Endodermal cell (in vitro differentiated cells): ENCODE results near the gene PLEKHO1. TPM values are rescaled to one million over a fixed set of nuclear protein-coding genes. Genes with fewer than 3 reads are reported as not detected.

Experiments
- DNase-seq: peaks from one replicate; pipeline ENCODE4 v3.0.0-alpha.2; 2017
- H3K27ac ChIP-seq: 2 replicates; pipeline ENCODE4 v1.5.1; 2013; ENCODE audit warnings: mild to moderate bottlenecking, low read depth, low read length, moderate library complexity
- H3K27me3 ChIP-seq: 2 replicates; pipeline ENCODE4 v1.6.1; 2013; ENCODE audit warnings: mild to moderate bottlenecking, low read length, moderate library complexity; ENCODE audit not compliant: insufficient read depth, control insufficient read depth, poor library complexity, severe bottlenecking
- H3K36me3 ChIP-seq: 2 replicates; pipeline ENCODE4 v1.7.0; 2013; ENCODE audit warnings: mild to moderate bottlenecking, low read length, moderate library complexity; ENCODE audit not compliant: control insufficient read depth, insufficient read depth
- H3K4me1 ChIP-seq: one replicate; pipeline ENCODE4 v1.7.0; 2013; ENCODE audit warnings: low read length; ENCODE audit not compliant: control insufficient read depth, insufficient read depth
- H3K4me3 ChIP-seq: 2 replicates; pipeline ENCODE4 v1.5.1; 2013; ENCODE audit warnings: mild to moderate bottlenecking, low read length, moderate library complexity
- H3K9ac ChIP-seq: 2 replicates; pipeline ENCODE4 v1.6.1; 2013; ENCODE audit warnings: mild to moderate bottlenecking, low read length, moderate library complexity; ENCODE audit not compliant: poor library complexity, severe bottlenecking; ENCODE audit errors: extremely low read depth
- H3K9me3 ChIP-seq: 2 replicates; pipeline ENCODE4 v1.6.1; 2013; ENCODE audit warnings: mild to moderate bottlenecking, low read length, moderate library complexity; ENCODE audit not compliant: control insufficient read depth
- H3K27ac Mint-ChIP-seq: 2 replicates; pipeline ENCODE4 v1.8.0; 2020; ENCODE audit warnings: mixed read lengths
- H3K27me3 Mint-ChIP-seq: 2 replicates; pipeline ENCODE4 v1.8.0; 2021; ENCODE audit warnings: mild to moderate bottlenecking, mixed read lengths; ENCODE audit not compliant: insufficient read depth
- H3K36me3 Mint-ChIP-seq: 2 replicates; pipeline ENCODE4 v1.8.0; 2020; ENCODE audit warnings: low read depth, mixed read lengths
- H3K4me1 Mint-ChIP-seq: 2 replicates; pipeline ENCODE4 v1.8.0; 2020; ENCODE audit warnings: mixed read lengths
- H3K4me3 Mint-ChIP-seq: 2 replicates; pipeline ENCODE4 v1.8.0; 2020; ENCODE audit warnings: mild to moderate bottlenecking, moderate library complexity, mixed read lengths
- H3K9me3 Mint-ChIP-seq: 2 replicates; pipeline ENCODE4 v1.8.0; 2020; ENCODE audit warnings: mild to moderate bottlenecking, mixed read lengths
- WGBS, 2 experiments: methylation state at CpG; one replicate each; pipeline versions ENCODE4 v1.1.5 to v1.1.7; 2013; ENCODE audit warnings: missing lambda C conversion rate in 2 of 2, mixed read lengths in 1 of 2; ENCODE audit not compliant: insufficient coverage in 1 of 2, insufficient read length in 1 of 2; 5-methylcytosine and 5-hydroxymethylcytosine counted together
- total RNA-seq, 2 donors: library from RNA; stranded (reverse); fragmentation: NEBNext Ultra II Directional in 1 of 2; extraction: Animal tissue kit (Norgen Biotek cat#: 25700) in 1 of 2; gene quantifications; 2 replicates in 1 of 2; 3 replicates in 1 of 2; pipeline ENCODE4 v1.2.1, GENCODE V29; 2021
- TF ChIP-seq, protein P1 (sequence below): fragments of 200-600 bp; sonication (generic); conservative IDR thresholded peaks from 2 replicates; pipeline ENCODE4 v1.5.0; 2021; ENCODE audit warnings: antibody characterized with exemption, mild to moderate bottlenecking

The PLEKHO1 gene
- total RNA-seq, 2 donors from 2014 or later: 42.9 to 46.0 TPM

DNA sequence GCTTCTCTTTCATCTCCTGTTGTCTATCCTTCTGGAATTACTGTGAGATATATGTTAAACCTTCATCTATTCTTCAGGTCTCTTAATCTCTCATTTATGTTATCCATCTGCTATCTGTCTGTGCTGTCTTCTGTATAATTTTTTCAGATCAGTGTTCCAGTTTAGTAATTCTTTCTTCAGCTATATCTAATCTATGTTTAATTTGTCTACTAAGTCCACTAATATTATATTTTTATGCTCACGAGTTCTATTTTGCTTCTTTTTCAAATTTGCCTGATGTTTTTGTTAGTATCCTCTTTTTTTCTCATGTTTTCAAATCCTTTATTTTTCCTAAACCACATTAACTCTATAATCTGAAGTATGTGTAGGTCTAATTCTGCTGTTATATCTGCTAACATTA is 34.6 kb upstream of the PLEKHO1 start:
- Mint-ChIP-seq H3K27ac (no peak overlapping the region), H3K9me3 (peaks cover 25% of the 10 kb centered on the region), H3K4me1 (no peaks in the 10 kb centered on the region), H3K27me3 (no peaks in the 10 kb centered on the region), H3K4me3 (no peak overlapping the region), H3K36me3 (peaks cover 42% of the 10 kb centered on the region)
- Histone ChIP-seq H3K27me3 (no peaks in the 10 kb centered on the region), H3K36me3 (peaks cover 20% of the 10 kb centered on the region), H3K4me3 (no peak overlapping the region), H3K9me3 (peaks cover 20% of the 10 kb centered on the region), H3K27ac (no peak overlapping the region), H3K4me1 (no peaks in the 10 kb centered on the region), H3K9ac (no peak overlapping the region)
- WGBS, 2 experiments: 88% methylated on average over 1 of the region's 1 CpG; no CpG with 5 or more reads in 1 of the 2 experiments
- TF ChIP-seq, protein P1, sequence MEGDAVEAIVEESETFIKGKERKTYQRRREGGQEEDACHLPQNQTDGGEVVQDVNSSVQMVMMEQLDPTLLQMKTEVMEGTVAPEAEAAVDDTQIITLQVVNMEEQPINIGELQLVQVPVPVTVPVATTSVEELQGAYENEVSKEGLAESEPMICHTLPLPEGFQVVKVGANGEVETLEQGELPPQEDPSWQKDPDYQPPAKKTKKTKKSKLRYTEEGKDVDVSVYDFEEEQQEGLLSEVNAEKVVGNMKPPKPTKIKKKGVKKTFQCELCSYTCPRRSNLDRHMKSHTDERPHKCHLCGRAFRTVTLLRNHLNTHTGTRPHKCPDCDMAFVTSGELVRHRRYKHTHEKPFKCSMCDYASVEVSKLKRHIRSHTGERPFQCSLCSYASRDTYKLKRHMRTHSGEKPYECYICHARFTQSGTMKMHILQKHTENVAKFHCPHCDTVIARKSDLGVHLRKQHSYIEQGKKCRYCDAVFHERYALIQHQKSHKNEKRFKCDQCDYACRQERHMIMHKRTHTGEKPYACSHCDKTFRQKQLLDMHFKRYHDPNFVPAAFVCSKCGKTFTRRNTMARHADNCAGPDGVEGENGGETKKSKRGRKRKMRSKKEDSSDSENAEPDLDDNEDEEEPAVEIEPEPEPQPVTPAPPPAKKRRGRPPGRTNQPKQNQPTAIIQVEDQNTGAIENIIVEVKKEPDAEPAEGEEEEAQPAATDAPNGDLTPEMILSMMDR: no peak
- DNase-seq: no peak

DNA sequence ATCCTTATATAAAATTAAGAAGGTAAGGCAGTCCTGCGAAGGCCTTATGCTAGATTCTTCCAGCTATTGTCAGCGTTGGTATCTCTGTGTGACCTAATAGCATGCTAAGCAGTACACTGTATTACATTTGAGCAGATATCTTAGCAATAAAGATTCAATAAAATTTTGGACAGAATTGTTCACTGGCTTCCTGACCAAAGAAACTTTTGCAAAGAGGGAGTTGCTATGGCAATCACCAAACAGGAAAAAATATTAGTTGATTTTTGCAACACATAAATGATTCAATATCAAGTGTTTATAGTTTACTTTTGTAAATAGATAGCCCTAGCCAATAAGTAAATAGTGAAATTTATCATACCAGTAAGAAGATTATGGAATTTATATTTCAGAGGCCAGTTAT is 31.0 kb upstream of the PLEKHO1 start:
- Histone ChIP-seq H3K4me3 (no peak overlapping the region), H3K36me3 (peaks cover 4% of the 10 kb centered on the region), H3K27me3 (no peaks in the 10 kb centered on the region), H3K9ac (no peak overlapping the region), H3K4me1 (no peaks in the 10 kb centered on the region), H3K9me3 (peaks cover 20% of the 10 kb centered on the region), H3K27ac (no peak overlapping the region)
- TF ChIP-seq, protein P1: no peak
- Mint-ChIP-seq H3K4me3 (no peak overlapping the region), H3K36me3 (peaks cover 36% of the 10 kb centered on the region), H3K27me3 (no peaks in the 10 kb centered on the region), H3K27ac (no peak overlapping the region), H3K9me3 (peaks cover 16% of the 10 kb centered on the region), H3K4me1 (no peaks in the 10 kb centered on the region)
- no peak for DNase-seq
- 94 to 98% methylated on average over 2 of the region's 2 CpGs for WGBS, 2 experiments

DNA sequence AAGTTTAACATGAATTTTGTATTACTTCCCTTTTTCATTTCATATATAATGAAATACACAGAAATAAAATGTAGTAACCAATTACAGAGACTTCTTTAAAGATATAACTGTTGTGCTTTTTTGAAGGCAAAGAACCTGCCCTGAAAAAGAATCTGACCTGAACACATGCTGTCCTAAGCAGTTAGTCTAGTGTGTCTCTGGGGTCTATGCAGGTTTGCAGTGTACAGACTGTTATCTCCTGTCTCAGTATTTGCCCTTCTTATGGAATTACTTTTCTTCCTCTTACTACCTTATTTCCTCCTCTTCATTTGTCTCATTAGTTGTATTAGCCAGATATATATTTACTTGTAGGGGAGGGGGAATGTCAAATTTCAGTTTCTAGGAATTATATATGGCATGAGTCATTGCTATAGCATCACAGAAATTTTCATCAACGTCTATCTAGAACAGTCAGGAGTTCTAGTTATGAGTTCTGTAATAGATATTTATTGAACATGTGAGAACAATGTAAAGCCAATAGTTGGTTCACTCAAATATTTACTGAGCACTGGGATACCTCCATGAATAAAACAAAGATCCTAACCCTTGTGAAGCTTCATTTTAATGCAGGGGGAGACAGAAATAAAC is 28.4 kb upstream of the PLEKHO1 start:
- no peak overlapping the region for H3K9ac ChIP-seq
- Mint-ChIP-seq H3K9me3 (no peaks in the 10 kb centered on the region), H3K4me3 (no peak overlapping the region), H3K36me3 (peaks cover 16% of the 10 kb centered on the region), H3K27me3 (no peaks in the 10 kb centered on the region), H3K4me1 (no peaks in the 10 kb centered on the region), H3K27ac (no peak overlapping the region)
- no peaks in the 10 kb centered on the region for H3K27me3 ChIP-seq
- 100% methylated on average over 1 of the region's 1 CpG; no CpG with 5 or more reads in 1 of the 2 experiments for WGBS, 2 experiments
- H3K27ac ChIP-seq: no peak overlapping the region
- no peaks in the 10 kb centered on the region for H3K36me3 ChIP-seq
- no peaks in the 10 kb centered on the region for H3K9me3 ChIP-seq
- H3K4me1 ChIP-seq: no peaks in the 10 kb centered on the region
- DNase-seq: no peak
- TF ChIP-seq, protein P1: no peak
- H3K4me3 ChIP-seq: no peak overlapping the region
